Kidney (tissue), 14 donors: ENCODE measurements around the gene SORCS2. TPM values are rescaled to one million over a fixed set of nuclear protein-coding genes. Genes with fewer than 3 reads are reported as not detected.

Experiments used
- DNase-seq, 5 donors: peaks; one replicate each; pipeline ENCODE4 v3.0.0-alpha.2; 2013 to 2020
- FAIRE-seq: peaks from 2 replicates; lab custom pipeline; 2012; peaks lifted over from hg19 to GRCh38; lab: Jason Lieb, UNC
- H3K27ac ChIP-seq, 2 donors: one replicate each; pipeline ENCODE4 v1.7.0; 2013; ENCODE audit warnings: low read depth in 2 of 2, low read length in 2 of 2, inconsistent platforms in 1 of 2
- H3K27me3 ChIP-seq: one replicate; pipeline ENCODE4 v1.7.1; 2013; ENCODE audit warnings: low read length, inconsistent platforms; ENCODE audit not compliant: control insufficient read depth, insufficient read depth
- H3K36me3 ChIP-seq, 3 donors: one replicate each; pipeline versions ENCODE4 v1.7.0 to v1.7.1; 2013; ENCODE audit warnings: low read length in 3 of 3, control low read depth in 1 of 3, inconsistent platforms in 1 of 3; ENCODE audit not compliant: insufficient read depth in 3 of 3, control insufficient read depth in 2 of 3
- H3K4me1 ChIP-seq, 3 donors: one replicate each; pipeline versions ENCODE4 v1.7.0 to v1.7.1; 2013; ENCODE audit warnings: low read length in 3 of 3, inconsistent platforms in 1 of 3, low read depth in 1 of 3; ENCODE audit not compliant: control insufficient read depth in 2 of 3, insufficient read depth in 2 of 3
- H3K4me3 ChIP-seq, 3 donors: one replicate each; pipeline versions ENCODE4 v1.7.0 to v1.8.1; 2013; ENCODE audit warnings: low read length in 3 of 3, control low read depth in 1 of 3, inconsistent platforms in 1 of 3
- H3K9ac ChIP-seq, 3 donors: one replicate each; pipeline versions ENCODE4 v1.7.0 to v1.7.1; 2013; ENCODE audit warnings: low read length in 3 of 3, control low read depth in 1 of 3, inconsistent platforms in 1 of 3
- H3K9me3 ChIP-seq, 3 donors: one replicate each; pipeline versions ENCODE4 v1.7.0 to v1.7.1; 2013; ENCODE audit warnings: low read length in 3 of 3, control low read depth in 1 of 3, inconsistent platforms in 1 of 3; ENCODE audit not compliant: control insufficient read depth in 2 of 3, insufficient read depth in 1 of 3
- CTCF ChIP-seq: IDR thresholded peaks from 3 replicates; pipeline ENCODE4 v1.5.1; 2012; ENCODE audit warnings: mild to moderate bottlenecking, moderate library complexity, borderline replicate concordance; ENCODE audit not compliant: insufficient read depth; ENCODE audit errors: extremely low read depth
- intact Hi-C: fragments of 100-400 bp; cut with DNase I; formaldehyde crosslinking; loops from one replicate; pipeline ENCODE4 v1.11.1; 2022
- polyA plus RNA-seq: library from polyadenylated mRNA; stranded (reverse); fragments of 350-450 nt; fragmentation: Illumina TruSeq; extraction: RNeasy Lipid Tissue Mini Kit (QIAGEN cat#74804); gene quantifications from one replicate; pipeline ENCODE4 v1.2.3, GENCODE V29; 2014; ENCODE audit warnings: low read depth, low replicate concordance; ENCODE audit not compliant: insufficient read depth
- total RNA-seq: library from RNA; stranded (reverse); fragmentation: NEBNext Ultra II Directional; extraction: Animal tissue kit (Norgen Biotek cat#: 25700); gene quantifications from one replicate; pipeline ENCODE4 v1.2.1, GENCODE V29; 2021
- donor health status: control.
- donor health status: control.
- donor health status: control.
- donor health status: control.
- donor health status: control.
- donor health status: DM: yes; HTN: yes; CAD: no.
- donor health status: Normal renal cell carcinoma (clear cell type).

Gene SORCS2
- total and polyA plus RNA-seq, 2 donors from 2014 or later = 6.1 to 9.1 TPM

GRCh38 chr4:7771056-7771455, 578.7 kb downstream of the SORCS2 start:
- H3K4me1 ChIP-seq = peaks cover 0 to 8% (median 0%) of the 10 kb centered on the region in 3 donors
- H3K27me3 ChIP-seq = no peaks in the 10 kb centered on the region
- no peak overlapping the region for H3K4me3 ChIP-seq
- H3K36me3 ChIP-seq = peaks cover 0 to 4% (median 3%) of the 10 kb centered on the region in 3 donors
- no peaks in the 10 kb centered on the region for H3K9me3 ChIP-seq
- no peak overlapping the region for H3K27ac ChIP-seq
- FAIRE-seq = no peak
- H3K9ac ChIP-seq = no peak overlapping the region
- intact Hi-C loops = no loop called here
- DNase-seq = peak in 1 of 5 donors; percentile 41
- no peak for TF ChIP-seq CTCF

- peaks cover 0 to 4% (median 3%) of the 10 kb centered on the region in 3 donors for H3K36me3 ChIP-seq
- TF ChIP-seq CTCF = no peak
- no peak overlapping the region for H3K9ac ChIP-seq
- H3K9me3 ChIP-seq = no peaks in the 10 kb centered on the region
- DNase-seq = peak in 4 of 5 donors; percentile 57 to 69 (median 59)
- FAIRE-seq = no peak
- intact Hi-C loops = no loop called here
- H3K4me1 ChIP-seq = peaks cover 0 to 6% (median 0%) of the 10 kb centered on the region in 3 donors
- H3K27ac ChIP-seq = no peak overlapping the region
- no peak overlapping the region for H3K4me3 ChIP-seq
- no peaks in the 10 kb centered on the region for H3K27me3 ChIP-seq
Observed at GRCh38 chr4:7771541-7772507, 579.5 kb downstream of the SORCS2 start.

GRCh38 chr4:7772711-7773385, 580.5 kb downstream of the SORCS2 start:
- FAIRE-seq (no peak), DNase-seq (peak; percentile 73 to 87 (median 79))
- H3K27ac ChIP-seq = no peak overlapping the region
- peaks cover 0 to 3% (median 0%) of the 10 kb centered on the region in 3 donors for H3K4me1 ChIP-seq
- peaks cover 0 to 9% (median 3%) of the 10 kb centered on the region in 3 donors for H3K36me3 ChIP-seq
- peak overlapping the region in 1 of 3 donors; percentile 37 for H3K4me3 ChIP-seq
- intact Hi-C loops = no loop called here
- H3K27me3 ChIP-seq = no peaks in the 10 kb centered on the region
- no peak for TF ChIP-seq CTCF
- H3K9me3 ChIP-seq = no peaks in the 10 kb centered on the region
- H3K9ac ChIP-seq = no peak overlapping the region
